GM12865 (cell line): ENCODE measurements around the gene GRID2.

Source experiments
- DNase-seq: peaks from one replicate; pipeline ENCODE4 v3.0.0; 2010; ENCODE audit warnings: low read depth
- H3K4me3 ChIP-seq: 2 replicates; pipeline ENCODE4 v1.5.1; 2011; ENCODE audit warnings: mild to moderate bottlenecking, low read depth, low read length, control low read depth
- CTCF ChIP-seq: IDR thresholded peaks from 2 replicates; pipeline ENCODE4 v1.5.1; 2011; ENCODE audit warnings: low read length, control low read depth, low read depth, inconsistent platforms; ENCODE audit not compliant: insufficient read depth; ENCODE audit errors: missing control alignments

GRID2 gene

DNA sequence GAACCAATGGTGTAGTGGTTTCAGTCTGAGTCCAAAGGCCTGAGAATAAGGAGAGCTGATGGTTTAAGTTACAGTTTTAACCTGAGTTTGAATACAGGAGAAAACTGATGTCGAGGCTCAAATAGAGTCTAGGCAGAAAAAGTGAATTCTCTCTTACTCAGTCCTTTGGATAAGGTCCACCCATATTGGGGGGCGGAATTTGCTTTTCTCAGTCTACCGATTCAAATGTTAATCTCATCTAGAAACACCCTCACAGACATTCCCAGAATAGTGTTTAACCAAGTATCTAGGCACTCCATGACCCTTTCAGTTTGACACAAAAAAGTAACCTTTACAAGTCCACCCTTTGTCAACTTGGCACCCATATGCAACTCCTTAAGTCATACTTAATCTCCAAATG lies 216.0 kb downstream of the GRID2 start:
- H3K4me3 ChIP-seq, result no peak overlapping the region
- DNase-seq, result no peak
- TF ChIP-seq CTCF, result no peak

GRCh38 chr4:92520563-92520962 lies 216.8 kb downstream of the GRID2 start:
- no peak for TF ChIP-seq CTCF
- H3K4me3 ChIP-seq, result no peak overlapping the region
- no peak for DNase-seq

GRCh38 chr4:92521941-92522340 lies 218.2 kb downstream of the GRID2 start:
- no peak for TF ChIP-seq CTCF
- no peak overlapping the region for H3K4me3 ChIP-seq
- no peak for DNase-seq

DNA sequence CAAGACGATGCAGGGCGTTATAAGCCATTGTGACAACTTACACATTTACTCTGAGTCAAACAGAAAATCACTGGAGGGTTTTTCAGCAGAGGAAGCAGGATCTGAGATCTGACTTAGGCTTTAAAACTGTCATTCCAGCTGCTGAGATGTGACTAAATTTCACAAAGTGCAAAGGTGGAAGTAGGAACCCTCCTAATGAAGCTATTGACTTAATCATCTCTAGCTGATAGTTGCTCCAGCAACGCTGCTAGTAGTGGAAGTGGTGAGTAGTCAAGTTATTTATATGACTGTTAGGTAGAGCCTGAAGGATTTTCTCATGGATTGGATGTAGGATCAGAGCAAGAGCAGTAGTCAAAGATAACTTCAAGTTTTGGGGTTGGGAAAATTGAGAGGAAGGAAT lies 218.6 kb downstream of the GRID2 start:
- no peak for TF ChIP-seq CTCF

GRCh38 chr4:92524131-92524530 lies 220.4 kb downstream of the GRID2 start:
- no peak overlapping the region for H3K4me3 ChIP-seq
- TF ChIP-seq CTCF, result no peak
- DNase-seq, result no peak

More for the DNA sequence above, 218.6 kb downstream of the GRID2 start:
- no peak overlapping the region for H3K4me3 ChIP-seq
- peak; percentile 1 for DNase-seq

DNA sequence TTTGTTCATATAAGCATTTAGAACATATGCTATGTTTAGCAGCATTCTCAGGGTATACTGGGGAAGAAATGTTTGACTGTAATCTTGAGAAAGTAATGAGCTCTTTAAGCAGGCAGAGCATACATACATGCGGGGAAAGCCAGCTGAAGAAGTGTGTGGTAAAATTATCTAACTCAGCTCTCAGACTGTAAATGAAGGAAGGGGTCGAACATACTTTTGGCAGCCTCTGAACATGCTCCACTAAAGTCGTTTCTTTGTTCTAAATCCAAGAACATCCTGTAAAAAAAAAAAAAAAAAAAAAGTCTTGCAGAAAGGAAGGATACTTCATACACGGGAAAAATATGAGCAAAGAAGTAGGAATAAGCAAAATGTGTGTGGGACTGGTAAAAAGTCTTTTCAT lies 224.8 kb downstream of the GRID2 start:
- DNase-seq, result no peak
- no peak for TF ChIP-seq CTCF
- no peak overlapping the region for H3K4me3 ChIP-seq

GRCh38 chr4:92529510-92529909 lies 225.7 kb downstream of the GRID2 start:
- DNase-seq, result no peak
- no peak for TF ChIP-seq CTCF
- H3K4me3 ChIP-seq, result no peak overlapping the region
